K562 treated with DMSO at 1 percent for 48 hours (cell line): ENCODE data around the gene PTPRK. TPM values are rescaled to one million over a fixed set of nuclear protein-coding genes. Genes with fewer than 3 reads are reported as not detected.

ENCODE experiments used
- total RNA-seq: library from RNA; unstranded; fragments of 300-600 nt; gene quantifications from 2 replicates; pipeline ENCODE4 v1.2.3, GENCODE V29; 2022; ENCODE audit warnings: low replicate concordance; ENCODE audit errors: extremely low read depth

The PTPRK gene
- not detected in 2 replicates for total RNA-seq

GRCh38 chr6:128520436-128521281 lies at the start of gene PTPRK:
Gene PTPRK (minus strand): TSS chr6:128520599. CDS start chr6:128520358, 241 bp downstream.

